GM19043 (cell line): ENCODE measurements around the gene NPHS1.
"Not testable (repeated sequence)": the region's sequence is repeated elsewhere in the genome, so short reads cannot be mapped to it uniquely, and the experiment has no call there.

Source experiments
- ATAC-seq: cut with Tn5 transposase; IDR thresholded peaks from one replicate; pipeline ENCODE4 v1.9.1; 2021; ENCODE audit warnings: low read depth; ENCODE audit not compliant: unreplicated experiment

Gene NPHS1

GRCh38 chr19:35874392-35874930, 22.2 kb upstream of the NPHS1 start:
- no peak for ATAC-seq

GRCh38 chr19:35872180-35872579, 19.9 kb upstream of the NPHS1 start:
- ATAC-seq = no peak

GRCh38 chr19:35871611-35872010, 19.3 kb upstream of the NPHS1 start:
- no peak for ATAC-seq

- ATAC-seq = no peak
These were observed 18.5 kb upstream of the NPHS1 start for GRCh38 chr19:35870798-35871197.

GRCh38 chr19:35870124-35870736, 17.9 kb upstream of the NPHS1 start:
- not testable (repeated sequence) for ATAC-seq

- no peak for ATAC-seq
These were observed 17.2 kb upstream of the NPHS1 start for GRCh38 chr19:35869327-35870123.

GRCh38 chr19:35868823-35869326, 16.6 kb upstream of the NPHS1 start:
- no peak for ATAC-seq

- no peak for ATAC-seq
These were observed 16.0 kb upstream of the NPHS1 start, which contains the start of gene APLP1 for GRCh38 chr19:35868172-35868822. Gene APLP1, plus strand, starts transcription at chr19:35868574. Its CDS starts 63 bp downstream, at chr19:35868637.

- ATAC-seq = no peak
These were observed 10.7 kb upstream of the NPHS1 start for GRCh38 chr19:35863018-35863417.

- no peak for ATAC-seq
These were observed 10.2 kb upstream of the NPHS1 start for GRCh38 chr19:35862528-35862927.

- no peak for ATAC-seq
These were observed 9.4 kb upstream of the NPHS1 start for GRCh38 chr19:35861640-35862160.

GRCh38 chr19:35860818-35861639, 8.7 kb upstream of the NPHS1 start:
- no peak for ATAC-seq

- ATAC-seq = no peak
These were observed 8.1 kb upstream of the NPHS1 start for GRCh38 chr19:35860436-35860817.

- no peak for ATAC-seq
These were observed 7.1 kb upstream of the NPHS1 start for GRCh38 chr19:35859414-35859813.

- no peak for ATAC-seq
These were observed 6.0 kb upstream of the NPHS1 start for GRCh38 chr19:35858311-35858710.

GRCh38 chr19:35856546-35857149, 4.3 kb upstream of the NPHS1 start, which contains the start of gene KIRREL2:
Gene KIRREL2, plus strand, starts transcription at chr19:35856911. Its CDS starts 209 bp downstream, at chr19:35857120.
- ATAC-seq = no peak

- no peak for ATAC-seq
These were observed 893 bp upstream of the NPHS1 start for GRCh38 chr19:35853038-35853756.

- ATAC-seq = no peak
These were observed 883 bp downstream of the NPHS1 start for GRCh38 chr19:35851213-35852028.
